ENCODE data around the gene CD48. TPM values are rescaled to one million over a fixed set of nuclear protein-coding genes. Genes with fewer than 3 reads are reported as not detected.
"Not testable (repeated sequence)": the region's sequence is repeated elsewhere in the genome, so short reads cannot be mapped to it uniquely, and the experiment has no call there.

CD48 gene
- total RNA-seq, 1 donor from 2014 or later, result not detected

DNA sequence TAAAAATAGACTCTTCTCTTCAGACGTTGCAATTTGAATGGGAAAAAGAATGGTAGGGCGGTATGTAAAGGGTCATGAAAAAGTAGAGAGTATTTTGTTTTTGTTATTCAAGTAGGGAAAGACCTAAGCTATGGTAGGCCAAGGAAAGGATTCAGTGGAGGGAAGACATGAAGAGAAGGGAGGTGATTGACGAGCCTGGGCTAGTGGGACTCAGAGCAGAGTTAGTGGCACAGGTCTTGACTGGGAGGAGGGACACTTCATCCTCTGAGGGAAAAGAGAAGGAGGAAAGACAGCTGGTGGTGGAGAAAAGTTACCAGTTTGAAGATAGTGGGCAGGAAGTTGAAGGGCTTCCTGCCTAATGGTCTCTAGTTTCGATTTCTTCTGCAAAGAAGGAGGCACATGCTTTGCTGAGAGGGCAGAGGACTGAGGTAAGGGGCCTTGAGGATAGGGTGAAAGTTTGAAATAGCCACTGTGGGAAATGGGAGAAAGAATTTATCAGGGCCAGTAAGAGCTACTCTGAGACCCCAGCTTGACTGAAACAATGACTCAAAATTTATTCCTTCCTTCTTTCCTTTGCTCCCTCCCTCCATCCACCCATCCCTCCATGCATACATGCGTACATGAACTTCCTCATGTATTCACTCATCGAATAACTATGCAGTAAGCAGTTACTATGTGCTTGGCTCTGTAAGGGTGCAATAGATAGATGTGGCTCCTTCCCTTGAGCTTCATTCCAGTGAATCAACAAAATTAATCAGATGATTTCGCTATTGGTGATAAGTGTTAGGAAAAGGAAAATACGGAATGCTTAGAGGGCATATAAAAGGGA lies 4.2 kb downstream of the CD48 start:
- H3K9me3 Mint-ChIP-seq, result no peaks in the 10 kb centered on the region
- H3K27me3 Mint-ChIP-seq, result peaks cover 33% of the 10 kb centered on the region
- DNase-seq (ENCODE audit: extremely low spot score, unreplicated experiment), result no peak
- no peak overlapping the region for H3K27ac Mint-ChIP-seq
- no peak overlapping the region for H3K4me3 Mint-ChIP-seq
- no peaks in the 10 kb centered on the region for H3K36me3 Mint-ChIP-seq
- TF ChIP-seq, protein P1, sequence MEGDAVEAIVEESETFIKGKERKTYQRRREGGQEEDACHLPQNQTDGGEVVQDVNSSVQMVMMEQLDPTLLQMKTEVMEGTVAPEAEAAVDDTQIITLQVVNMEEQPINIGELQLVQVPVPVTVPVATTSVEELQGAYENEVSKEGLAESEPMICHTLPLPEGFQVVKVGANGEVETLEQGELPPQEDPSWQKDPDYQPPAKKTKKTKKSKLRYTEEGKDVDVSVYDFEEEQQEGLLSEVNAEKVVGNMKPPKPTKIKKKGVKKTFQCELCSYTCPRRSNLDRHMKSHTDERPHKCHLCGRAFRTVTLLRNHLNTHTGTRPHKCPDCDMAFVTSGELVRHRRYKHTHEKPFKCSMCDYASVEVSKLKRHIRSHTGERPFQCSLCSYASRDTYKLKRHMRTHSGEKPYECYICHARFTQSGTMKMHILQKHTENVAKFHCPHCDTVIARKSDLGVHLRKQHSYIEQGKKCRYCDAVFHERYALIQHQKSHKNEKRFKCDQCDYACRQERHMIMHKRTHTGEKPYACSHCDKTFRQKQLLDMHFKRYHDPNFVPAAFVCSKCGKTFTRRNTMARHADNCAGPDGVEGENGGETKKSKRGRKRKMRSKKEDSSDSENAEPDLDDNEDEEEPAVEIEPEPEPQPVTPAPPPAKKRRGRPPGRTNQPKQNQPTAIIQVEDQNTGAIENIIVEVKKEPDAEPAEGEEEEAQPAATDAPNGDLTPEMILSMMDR (conservative IDR thresholded peaks at IDR 0.05), result no peak
- no peaks in the 10 kb centered on the region for H3K4me1 Mint-ChIP-seq (ENCODE audit: unreplicated experiment)

GRCh38 chr1:160706526-160707235 lies 4.9 kb downstream of the CD48 start:
- Mint-ChIP-seq H3K4me1 (ENCODE audit: unreplicated experiment) (no peaks in the 10 kb centered on the region), H3K27ac (no peak overlapping the region), H3K27me3 (peaks cover 33% of the 10 kb centered on the region), H3K4me3 (no peak overlapping the region), H3K36me3 (no peaks in the 10 kb centered on the region), H3K9me3 (no peaks in the 10 kb centered on the region)
- DNase-seq (ENCODE audit: extremely low spot score, unreplicated experiment), result no peak
- TF ChIP-seq, protein P1 (conservative IDR thresholded peaks at IDR 0.05), result no peak

- no peaks in the 10 kb centered on the region for H3K9me3 Mint-ChIP-seq
- DNase-seq (ENCODE audit: extremely low spot score, unreplicated experiment), result no peak
- no peak overlapping the region for H3K27ac Mint-ChIP-seq
- TF ChIP-seq, protein P1 (conservative IDR thresholded peaks at IDR 0.05), result no peak
- H3K4me3 Mint-ChIP-seq, result no peak overlapping the region
- H3K27me3 Mint-ChIP-seq, result peaks cover 28% of the 10 kb centered on the region
- H3K36me3 Mint-ChIP-seq, result no peaks in the 10 kb centered on the region
- no peaks in the 10 kb centered on the region for H3K4me1 Mint-ChIP-seq (ENCODE audit: unreplicated experiment)
Observed at GRCh38 chr1:160705742-160706141, 5.9 kb downstream of the CD48 start.

GRCh38 chr1:160705212-160705621 lies 6.4 kb downstream of the CD48 start:
- H3K27me3 Mint-ChIP-seq, result peaks cover 27% of the 10 kb centered on the region
- not testable (repeated sequence) for H3K4me3 Mint-ChIP-seq; H3K4me1 Mint-ChIP-seq (ENCODE audit: unreplicated experiment); H3K36me3 Mint-ChIP-seq; H3K9me3 Mint-ChIP-seq; H3K27ac Mint-ChIP-seq; DNase-seq (ENCODE audit: extremely low spot score, unreplicated experiment)

DNA sequence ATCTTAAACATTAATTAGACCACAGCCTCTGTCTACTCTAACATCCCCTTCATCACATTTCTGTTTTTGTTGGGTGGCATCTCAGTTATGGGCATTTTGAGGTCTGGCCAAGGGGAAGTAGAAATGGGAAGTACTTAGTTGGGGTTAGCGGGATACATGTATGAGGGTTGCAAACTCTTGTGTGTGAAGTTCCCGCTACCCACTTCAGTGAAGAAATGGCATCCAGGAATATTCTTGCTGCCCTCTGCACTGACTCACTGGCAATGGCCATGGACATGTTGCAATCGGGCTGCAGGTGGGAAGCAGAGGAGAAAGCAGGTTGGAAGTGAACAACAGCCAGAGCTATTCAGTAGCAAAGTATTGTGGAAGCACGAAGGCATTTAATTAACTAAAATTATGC lies 7.4 kb downstream of the CD48 start:
- TF ChIP-seq, protein P1 (conservative IDR thresholded peaks at IDR 0.05), result no peak
- peaks cover 27% of the 10 kb centered on the region for H3K27me3 Mint-ChIP-seq
- DNase-seq (ENCODE audit: extremely low spot score, unreplicated experiment), result no peak
- no peaks in the 10 kb centered on the region for H3K36me3 Mint-ChIP-seq
- H3K9me3 Mint-ChIP-seq, result no peaks in the 10 kb centered on the region
- no peak overlapping the region for H3K4me3 Mint-ChIP-seq
- no peak overlapping the region for H3K27ac Mint-ChIP-seq
- H3K4me1 Mint-ChIP-seq (ENCODE audit: unreplicated experiment), result no peaks in the 10 kb centered on the region

- no peaks in the 10 kb centered on the region for H3K36me3 Mint-ChIP-seq
- H3K4me3 Mint-ChIP-seq, result no peak overlapping the region
- TF ChIP-seq, protein P1 (conservative IDR thresholded peaks at IDR 0.05), result no peak
- no peaks in the 10 kb centered on the region for H3K9me3 Mint-ChIP-seq
- H3K27me3 Mint-ChIP-seq, result peaks cover 29% of the 10 kb centered on the region
- H3K27ac Mint-ChIP-seq, result no peak overlapping the region
- no peaks in the 10 kb centered on the region for H3K4me1 Mint-ChIP-seq (ENCODE audit: unreplicated experiment)
- no peak for DNase-seq (ENCODE audit: extremely low spot score, unreplicated experiment)
Observed at GRCh38 chr1:160702100-160702499, 9.5 kb downstream of the CD48 start.

DNA sequence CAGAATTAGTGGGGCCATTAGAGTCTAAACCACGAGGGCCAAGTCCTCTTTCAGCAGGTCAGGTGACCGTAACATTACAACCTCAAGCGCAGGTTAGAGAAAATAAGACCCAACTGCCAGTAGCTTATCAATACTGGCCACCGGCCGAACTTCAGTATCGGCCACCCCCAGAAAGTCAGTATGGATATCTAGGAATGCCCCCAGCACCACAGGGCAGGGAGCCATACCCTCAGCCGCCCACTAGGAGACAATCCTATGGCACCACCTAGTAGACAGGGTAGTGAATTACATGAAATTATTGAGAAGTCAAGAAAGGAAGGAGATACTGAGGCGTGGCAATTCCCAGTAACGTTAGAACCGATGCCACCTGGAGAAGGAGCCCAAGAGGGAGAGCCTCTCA lies 19.2 kb downstream of the CD48 start:
- H3K36me3 Mint-ChIP-seq; H3K4me1 Mint-ChIP-seq (ENCODE audit: unreplicated experiment); DNase-seq (ENCODE audit: extremely low spot score, unreplicated experiment); H3K27ac Mint-ChIP-seq; H3K4me3 Mint-ChIP-seq; H3K9me3 Mint-ChIP-seq: not testable (repeated sequence)
- H3K27me3 Mint-ChIP-seq, result peaks cover 23% of the 10 kb centered on the region

Data from type B pancreatic cell (in vitro differentiated cells).